Activated CD4-positive, alpha-beta T cell treated with anti-CD3 and anti-CD28 coated beads, Interleukin-2, amount 50 U/mL, for 16 hours (primary cell): ENCODE results near the gene NKD2.
"Not testable (repeated sequence)": the region's sequence is repeated elsewhere in the genome, so short reads cannot be mapped to it uniquely, and the experiment has no call there.

ENCODE experiments used
- DNase-seq: peaks from one replicate; pipeline ENCODE4 v3.0.0-alpha.2; 2020

NKD2 gene

GRCh38 chr5:979100-979817, 29.3 kb upstream of the NKD2 start:
- DNase-seq, result no peak

DNA sequence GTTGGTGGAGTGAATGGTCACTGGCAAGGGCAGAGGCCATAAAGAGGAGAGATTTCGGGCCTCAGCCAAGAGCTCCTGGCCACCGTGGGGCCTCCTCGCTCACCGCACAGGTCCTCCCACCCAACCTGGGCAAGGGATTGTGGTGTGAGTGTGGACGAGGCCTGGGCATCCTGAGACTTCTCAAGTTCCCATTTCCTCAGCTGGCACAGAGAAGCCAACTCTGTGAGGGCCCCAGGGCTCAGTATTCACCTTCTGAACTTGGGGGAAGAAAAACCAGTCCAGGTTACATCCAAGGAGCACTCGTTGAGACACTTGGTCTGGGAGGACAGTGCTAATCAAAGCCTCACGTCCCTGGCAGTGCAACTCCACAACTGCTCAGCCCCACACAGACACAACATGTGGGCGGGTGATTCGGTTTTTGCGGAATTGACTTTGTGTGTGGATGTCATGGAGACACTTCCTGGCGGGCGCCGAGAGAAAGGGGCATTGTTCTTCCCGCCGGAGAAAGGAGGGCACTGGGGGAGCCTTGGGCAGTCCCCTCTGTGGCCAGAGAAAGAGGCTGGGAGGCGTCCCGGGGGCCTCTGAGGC, 28.5 kb upstream of the NKD2 start:
- no peak for DNase-seq

DNA sequence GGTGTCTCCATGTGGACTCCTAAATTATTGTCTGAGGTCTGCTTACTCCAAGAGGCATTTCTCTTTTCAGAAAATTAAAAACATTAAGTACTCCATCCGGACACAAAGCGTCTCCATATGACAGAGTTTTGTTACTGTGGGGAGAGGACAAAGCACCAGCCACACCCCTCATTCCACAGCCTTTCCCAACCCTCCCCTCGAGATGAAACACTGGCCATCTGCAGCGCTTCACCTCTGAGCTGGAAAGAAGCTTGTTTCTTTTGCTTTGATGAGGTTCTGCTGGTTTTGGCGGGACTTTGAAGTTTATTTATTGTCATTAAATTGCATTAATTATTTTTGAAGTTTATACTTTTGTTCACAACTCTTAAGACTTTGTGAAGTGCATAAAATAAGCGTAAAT, 27.6 kb upstream of the NKD2 start:
- DNase-seq, result no peak

DNA sequence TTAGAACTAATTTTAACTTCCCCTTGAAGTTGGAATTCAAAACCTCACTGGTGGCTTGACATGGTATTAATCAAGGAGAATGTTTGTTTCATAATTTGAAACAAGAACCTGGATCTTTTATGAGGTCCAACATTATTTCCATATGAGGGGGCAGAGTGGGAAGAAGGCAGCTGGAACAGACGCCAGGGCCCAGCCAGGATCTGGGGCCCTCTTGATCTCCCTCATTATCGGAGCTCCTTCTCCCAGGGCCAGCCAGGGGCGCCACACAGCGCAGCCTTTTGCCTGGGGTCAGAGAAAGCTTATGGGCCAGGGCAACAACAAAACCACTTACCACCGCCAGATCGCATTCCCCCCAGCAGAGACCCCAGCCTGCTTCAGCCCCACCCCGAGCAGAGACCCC, 27.1 kb upstream of the NKD2 start:
- DNase-seq, result no peak

DNA sequence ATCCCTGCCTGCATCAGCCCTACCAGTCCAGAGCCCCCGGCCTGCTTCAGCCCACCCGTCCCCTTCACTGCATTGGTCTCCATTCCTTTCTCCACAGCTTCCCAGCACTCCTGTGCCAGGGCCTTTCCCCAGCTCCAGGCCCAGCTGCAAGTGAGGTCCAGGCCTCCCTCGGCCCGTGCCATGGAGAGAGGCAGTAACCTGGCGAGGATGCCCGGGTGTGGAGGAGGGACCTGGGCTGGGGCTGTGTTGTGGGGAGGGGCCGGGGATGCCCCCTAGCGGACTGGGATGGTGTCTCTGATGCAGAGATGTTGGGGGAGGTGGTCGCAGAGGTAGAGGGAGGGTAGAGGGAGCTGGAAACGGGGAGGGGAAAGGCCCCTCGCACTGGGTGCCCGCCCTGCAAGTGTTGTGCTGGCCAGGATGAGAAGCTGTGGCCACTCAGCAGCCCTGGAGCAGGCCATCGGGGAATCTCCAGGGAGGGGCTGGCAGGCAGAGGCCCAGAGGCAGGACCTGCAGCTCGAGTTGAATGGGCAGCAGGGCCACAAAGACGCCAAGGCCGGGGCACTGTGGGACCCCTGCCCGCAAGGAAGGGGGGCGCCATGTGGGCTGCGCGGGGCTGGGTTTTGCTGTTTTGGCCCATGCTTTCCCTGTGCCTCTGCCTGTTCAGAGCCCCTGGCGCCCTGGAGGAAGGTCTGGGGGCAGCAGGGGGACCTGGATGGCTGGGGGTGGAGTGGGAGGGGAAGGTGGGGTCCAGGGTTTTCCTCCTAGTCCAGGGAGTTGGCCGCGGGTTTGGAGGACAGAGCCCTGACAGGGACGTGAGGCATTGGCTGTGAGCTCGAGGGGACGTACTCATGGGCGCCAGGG, 26.0 kb upstream of the NKD2 start:
- DNase-seq, result no peak

DNA sequence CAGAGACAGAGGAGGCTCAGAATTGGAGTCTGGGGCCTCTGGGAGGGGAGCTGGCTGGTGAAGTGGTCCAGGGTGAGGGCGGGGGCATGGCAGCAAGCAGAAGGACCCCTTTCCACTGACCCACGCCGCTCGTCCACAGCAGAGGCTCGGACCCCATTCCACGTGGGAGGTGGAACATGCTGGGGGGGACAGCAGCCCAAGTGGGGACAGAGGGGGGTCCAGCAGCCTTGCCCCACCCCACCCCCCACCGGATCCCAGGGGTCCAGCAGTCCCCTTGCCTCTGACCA, 25.4 kb upstream of the NKD2 start:
- no peak for DNase-seq

GRCh38 chr5:983568-983967, 25.0 kb upstream of the NKD2 start:
- no peak for DNase-seq

DNA sequence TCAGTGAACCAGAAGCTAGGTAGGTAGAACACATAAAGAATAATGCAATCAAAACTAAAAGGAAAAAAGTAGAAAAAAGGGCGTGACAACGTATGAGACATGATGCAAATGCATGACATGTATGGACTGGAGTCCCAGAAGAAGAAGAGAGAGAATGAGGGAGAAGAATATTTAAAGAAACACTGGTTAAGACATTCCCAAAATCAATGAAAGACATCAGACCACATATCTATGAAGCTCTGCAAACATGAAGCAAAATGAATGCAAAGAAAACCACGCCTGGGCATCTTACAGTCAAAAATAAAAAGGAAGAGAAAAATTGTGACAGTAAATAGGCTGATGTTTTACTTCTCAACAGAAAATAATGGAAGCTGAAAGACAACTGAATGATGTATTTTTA, 23.8 kb upstream of the NKD2 start:
- DNase-seq, result no peak

DNA sequence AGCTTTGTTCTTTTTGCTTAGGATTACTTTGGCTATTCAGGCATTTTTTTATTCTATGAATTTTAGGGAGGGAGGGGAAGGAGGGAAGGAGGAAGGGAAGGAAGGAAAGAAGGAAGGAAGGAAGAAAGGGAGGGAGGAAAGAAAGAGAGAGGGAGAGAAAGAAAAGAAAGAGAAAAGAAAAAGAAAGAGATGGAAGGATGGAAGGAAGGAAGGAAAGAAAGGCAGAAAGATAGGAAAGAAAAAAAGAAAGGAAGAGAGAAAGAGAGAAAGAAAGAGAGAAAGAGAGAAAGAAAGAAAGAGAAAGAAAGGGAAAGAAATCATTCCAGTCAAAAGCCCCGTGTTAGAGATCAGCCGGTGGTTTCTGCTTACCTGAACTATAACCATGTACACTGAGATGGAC, 20.8 kb upstream of the NKD2 start:
- no peak for DNase-seq

GRCh38 chr5:988322-988721, 20.3 kb upstream of the NKD2 start:
- DNase-seq, result no peak

DNA sequence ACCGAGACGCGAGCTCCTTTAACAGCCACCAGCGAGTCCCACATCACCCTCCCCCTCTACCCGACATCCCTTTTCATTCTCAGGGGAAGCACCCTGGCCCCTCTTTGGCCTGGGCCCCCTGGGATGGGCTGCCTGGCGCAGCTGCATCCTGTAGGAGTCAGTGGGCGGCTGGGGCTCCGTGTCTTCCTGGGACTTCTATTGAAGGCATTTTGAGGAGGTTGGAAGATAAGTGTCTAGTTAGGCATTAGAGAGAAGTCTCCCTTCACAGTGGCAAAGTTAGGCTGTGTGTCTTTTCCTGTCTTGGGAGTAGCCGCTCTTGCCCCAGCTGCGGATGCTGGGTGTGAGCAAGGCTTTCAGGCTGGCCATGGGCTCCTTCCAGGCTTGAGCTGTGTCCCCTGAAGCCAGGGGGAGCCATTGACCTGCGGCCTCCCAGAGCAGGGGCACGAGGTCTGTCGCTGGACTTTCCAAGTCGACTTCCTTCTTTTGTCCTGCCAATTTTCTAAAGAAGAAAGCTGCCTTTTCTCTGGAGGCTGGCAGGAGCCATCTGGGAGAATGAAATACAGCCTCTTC, 18.6 kb upstream of the NKD2 start:
- no peak for DNase-seq

DNA sequence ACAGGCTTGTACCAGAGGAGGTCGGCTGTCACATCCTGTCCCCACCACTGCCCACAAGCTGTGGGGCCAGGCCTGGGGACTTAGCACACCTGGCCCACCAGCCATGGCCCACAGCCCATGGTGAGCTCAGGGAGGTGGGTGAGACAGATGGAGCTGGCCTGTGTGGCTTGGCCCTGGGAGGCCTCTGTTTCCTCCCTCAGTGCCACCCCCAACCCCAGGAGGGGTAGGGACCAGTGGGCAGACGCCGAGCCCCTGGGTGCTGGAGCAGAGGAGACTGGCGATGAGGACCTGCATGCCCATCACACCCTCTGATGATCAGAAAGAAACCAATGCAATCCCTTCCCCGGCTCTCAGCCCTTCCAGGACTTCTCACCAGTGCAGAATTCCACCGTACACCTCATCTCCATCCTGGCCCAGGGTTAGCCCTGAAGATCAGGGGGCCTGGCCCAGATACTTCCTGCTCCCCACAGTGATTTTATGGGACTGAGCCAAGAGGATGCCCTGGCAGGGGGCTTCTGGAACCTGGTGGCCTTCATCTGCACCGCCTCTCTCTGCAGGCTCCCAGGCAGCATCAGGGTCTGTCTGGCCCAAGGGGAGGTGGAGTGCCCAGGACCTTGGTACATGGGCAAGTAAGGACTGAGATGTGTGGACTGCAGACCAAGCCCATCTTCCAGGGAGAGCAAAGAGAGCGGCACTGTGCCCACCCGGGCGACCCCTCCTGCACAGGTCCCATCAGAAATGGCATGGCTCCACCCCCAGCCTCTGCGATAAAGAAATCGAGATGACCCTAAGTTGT, 16.9 kb upstream of the NKD2 start:
- no peak for DNase-seq

GRCh38 chr5:994272-994607, 14.4 kb upstream of the NKD2 start:
- DNase-seq, result no peak

DNA sequence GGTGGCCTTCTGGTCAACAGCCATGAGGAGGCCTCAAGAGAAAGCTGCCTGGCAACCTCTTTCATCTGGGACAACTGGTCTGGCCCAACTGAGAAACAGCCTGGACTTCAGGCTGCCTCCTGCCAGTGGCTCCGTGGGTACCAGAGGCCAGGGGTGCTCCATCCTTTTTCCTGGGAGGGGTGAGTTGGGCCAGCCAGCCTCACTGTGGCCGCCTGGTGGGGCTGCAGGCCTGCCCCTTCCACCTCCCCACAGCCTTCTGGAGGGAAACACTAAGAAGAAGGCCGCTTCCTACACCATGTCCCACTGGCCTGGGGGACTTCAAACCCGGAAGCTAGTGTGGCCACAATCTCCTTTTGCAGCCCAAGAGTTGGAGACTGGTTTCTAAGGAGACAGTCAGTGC, 13.8 kb upstream of the NKD2 start:
- DNase-seq, result no peak

DNA sequence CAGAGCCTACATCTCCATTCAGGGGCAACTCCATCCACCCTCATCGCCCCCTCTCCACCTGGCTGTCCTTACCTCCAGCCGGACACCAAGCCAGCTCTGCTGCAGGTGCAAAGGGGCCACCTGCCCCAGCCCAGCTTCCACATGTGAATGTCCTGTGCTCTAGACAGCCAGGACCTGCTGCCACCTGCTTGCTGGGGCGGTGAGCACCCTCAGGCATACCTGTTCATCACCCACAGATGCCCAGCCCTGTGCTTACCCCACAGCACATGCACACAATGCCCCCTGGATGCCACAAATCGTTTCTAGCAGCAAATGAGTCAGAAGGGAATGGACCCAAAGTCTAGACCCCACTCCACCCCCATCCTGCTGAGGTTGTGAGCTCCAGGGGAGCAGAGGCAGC, 13.3 kb upstream of the NKD2 start:
- DNase-seq, result no peak

GRCh38 chr5:997001-997474, 11.6 kb upstream of the NKD2 start:
- no peak for DNase-seq

GRCh38 chr5:997711-998110, 10.9 kb upstream of the NKD2 start:
- DNase-seq, result no peak

DNA sequence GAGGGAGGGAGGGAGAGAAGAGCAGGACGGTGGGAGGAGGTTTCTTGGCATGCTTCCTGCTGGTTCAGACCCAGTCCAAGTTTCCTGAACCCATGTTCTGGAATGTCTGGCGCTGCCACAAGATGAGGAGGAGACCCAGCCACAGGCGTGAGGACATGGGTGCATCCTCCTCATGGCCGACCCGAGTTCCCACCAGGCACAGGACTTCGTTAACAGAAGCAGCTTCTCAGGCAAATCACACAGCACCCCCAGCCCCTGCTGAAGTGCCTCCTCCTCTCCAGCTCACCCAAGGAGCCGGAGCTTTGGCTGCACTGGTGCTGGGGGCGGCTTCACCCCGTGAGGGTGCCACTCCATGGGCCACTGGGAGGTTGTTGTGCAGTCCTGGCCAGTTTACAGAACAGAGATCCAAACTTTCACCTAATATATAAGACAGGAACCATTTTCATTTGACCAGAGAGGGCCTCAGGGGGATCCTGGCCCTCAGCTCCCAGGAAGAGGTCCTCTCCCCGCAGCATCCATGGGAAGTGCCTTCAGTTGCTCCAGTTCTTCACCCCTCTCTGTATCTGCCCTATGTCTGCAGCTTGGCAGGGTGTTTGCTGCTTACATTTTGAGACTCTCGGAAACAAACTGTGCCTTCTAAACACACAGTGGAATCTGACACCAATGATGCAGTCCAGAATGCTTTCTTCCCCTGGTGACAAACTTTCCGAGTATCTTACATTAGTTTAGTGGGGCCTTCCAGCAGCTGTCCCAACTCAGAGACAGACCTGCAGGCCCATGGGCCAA, 10.2 kb upstream of the NKD2 start:
- no peak for DNase-seq

DNA sequence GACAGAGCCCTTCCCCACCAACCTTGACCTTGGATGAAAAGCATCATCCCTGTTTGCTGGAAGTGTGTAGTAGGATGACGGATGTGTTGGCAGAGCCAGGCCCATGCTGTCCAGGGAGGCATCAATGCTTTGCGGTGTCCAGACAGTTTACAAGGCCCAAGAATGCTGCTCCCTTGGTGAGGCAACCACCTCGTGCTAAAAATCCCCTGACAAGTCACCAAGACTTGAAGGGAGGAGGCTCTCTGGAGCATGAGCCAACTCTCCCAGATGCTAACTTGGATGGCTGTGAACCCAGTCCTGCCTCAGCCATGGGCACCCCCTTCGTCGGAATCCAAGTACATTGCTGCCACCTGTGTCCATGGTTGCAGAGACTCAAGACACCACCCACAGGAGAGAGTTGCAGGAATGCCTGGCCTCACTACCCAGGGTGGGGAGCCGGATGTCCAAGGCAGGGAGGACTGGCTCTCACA, 9.5 kb upstream of the NKD2 start:
- no peak for DNase-seq

GRCh38 chr5:999724-1000123, 8.9 kb upstream of the NKD2 start:
- no peak for DNase-seq

DNA sequence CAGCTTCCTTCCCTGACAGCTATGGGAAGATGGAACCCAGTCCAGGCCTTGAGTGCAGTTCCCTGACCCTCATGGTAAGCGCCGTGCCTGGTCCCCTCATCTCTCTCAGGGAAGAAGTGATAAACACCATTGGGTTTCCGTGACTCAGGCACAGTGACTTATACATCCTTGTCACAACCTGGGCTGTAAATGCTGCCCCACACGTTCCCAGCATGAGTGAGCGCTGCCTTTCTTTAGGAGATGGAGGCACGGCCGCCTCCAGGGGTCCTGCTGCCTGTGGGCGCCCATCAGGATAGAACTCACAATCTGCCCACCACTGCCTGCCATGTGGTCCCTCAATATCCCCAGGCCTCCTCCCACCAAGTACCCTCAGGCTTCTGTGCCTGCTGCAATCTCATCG, 8.3 kb upstream of the NKD2 start:
- no peak for DNase-seq

DNA sequence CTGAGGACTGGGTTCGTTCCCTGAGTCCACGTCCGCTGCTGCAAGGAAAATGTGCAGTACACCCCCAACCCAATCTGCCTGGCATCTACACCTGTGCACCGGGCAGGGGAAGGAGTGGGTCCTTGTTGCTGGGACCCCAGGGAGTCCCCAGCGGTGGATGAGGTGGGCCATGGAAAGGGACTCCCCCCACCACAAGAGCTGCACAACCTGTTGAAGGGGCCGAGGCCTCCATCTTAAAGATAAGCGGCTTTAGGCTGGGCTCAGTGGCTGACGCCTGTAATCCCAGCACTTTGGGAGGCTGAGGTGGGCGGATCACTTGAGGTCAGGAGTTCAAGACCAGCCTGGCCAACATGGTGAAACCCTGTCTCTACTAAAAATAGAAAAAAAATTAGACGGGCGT, 7.8 kb upstream of the NKD2 start:
- DNase-seq, result not testable (repeated sequence)
